ENCODE measurements around the gene TMIGD1. TPM values are rescaled to one million over a fixed set of nuclear protein-coding genes. Genes with fewer than 3 reads are reported as not detected.
"Not testable (repeated sequence)": the region's sequence is repeated elsewhere in the genome, so short reads cannot be mapped to it uniquely, and the experiment has no call there.

TMIGD1 gene
- total RNA-seq, 1 donor from 2014 or later: not detected

DNA sequence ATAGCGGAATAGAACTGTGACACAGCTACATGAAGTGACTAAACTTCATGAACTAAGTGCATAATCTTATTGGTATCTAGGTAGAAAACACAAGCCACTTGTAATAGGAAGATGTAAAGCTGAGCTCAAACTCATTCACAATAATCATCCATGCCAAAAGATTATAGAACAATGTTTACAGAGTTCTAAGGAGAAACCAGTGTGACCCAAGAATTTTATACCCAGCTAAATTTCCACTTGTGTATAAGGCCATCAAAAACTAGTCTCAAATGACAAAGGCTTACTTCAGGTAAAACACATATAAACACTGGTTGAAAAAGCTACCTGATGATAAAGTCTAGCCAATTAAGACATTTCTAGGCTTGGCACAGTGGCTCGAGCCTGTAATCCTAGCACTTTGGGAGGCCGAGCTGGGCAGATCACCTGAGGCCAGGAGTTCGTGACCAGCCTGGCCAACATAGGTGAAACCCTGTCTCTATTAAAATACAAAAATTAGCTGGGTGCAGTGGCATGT, 28.0 kb upstream of the TMIGD1 start:
- ATAC-seq: no peak
- intact Hi-C loops (cut with micrococcal nuclease): no loop called here
- DNase-seq: no peak

DNA sequence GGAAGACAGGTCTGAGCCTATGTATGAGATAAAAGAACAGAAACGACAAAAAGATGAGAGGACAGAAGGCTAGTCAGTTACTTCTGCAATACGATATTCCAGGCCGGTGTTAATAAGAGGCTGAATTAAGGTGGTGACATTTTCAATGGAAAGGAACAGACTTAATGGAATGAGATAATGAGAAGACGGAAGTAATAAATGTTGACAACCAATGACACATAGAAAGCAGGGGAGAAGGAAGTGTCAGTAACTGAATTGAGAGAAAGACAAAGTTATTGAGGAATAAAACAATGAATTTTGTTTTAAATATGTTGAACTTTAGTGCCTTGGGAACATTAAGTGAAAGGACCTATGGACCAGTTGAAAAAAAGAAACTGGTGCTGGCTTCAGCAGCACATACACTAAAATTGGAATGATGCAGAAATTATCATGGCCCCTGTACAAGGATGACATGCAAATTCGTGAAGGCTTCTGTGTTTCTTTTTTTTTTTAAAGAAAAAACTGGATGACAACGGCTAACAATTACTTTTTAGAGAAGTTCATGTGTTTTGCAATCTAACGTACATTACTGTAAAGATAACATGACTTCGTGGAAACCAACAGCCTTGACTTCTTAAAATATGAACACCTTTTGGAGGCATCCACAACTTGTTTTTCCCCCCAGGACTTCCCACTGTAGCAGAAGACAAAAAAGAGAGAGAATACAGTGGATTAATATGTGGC, 26.4 kb upstream of the TMIGD1 start:
- DNase-seq: no peak
- intact Hi-C loops (cut with micrococcal nuclease): no loop called here
- ATAC-seq: no peak

- ATAC-seq (no peak), DNase-seq (no peak)
- intact Hi-C loops (cut with micrococcal nuclease): no loop called here
Measured at GRCh38 chr17:30358055-30358760, 24.4 kb upstream of the TMIGD1 start.

GRCh38 chr17:30357476-30357875, 23.6 kb upstream of the TMIGD1 start:
- intact Hi-C loops (cut with micrococcal nuclease): no loop called here
- DNase-seq: no peak
- ATAC-seq: no peak

GRCh38 chr17:30354701-30355100, 20.8 kb upstream of the TMIGD1 start:
- intact Hi-C loops (cut with micrococcal nuclease): no loop called here
- no peak for DNase-seq
- ATAC-seq: no peak

GRCh38 chr17:30352240-30352814, 18.5 kb upstream of the TMIGD1 start:
- intact Hi-C loops (cut with micrococcal nuclease): no loop called here
- DNase-seq (no peak), ATAC-seq (no peak)

GRCh38 chr17:30351735-30352134, 17.9 kb upstream of the TMIGD1 start:
- ATAC-seq (no peak), DNase-seq (no peak)
- intact Hi-C loops (cut with micrococcal nuclease): no loop called here

DNA sequence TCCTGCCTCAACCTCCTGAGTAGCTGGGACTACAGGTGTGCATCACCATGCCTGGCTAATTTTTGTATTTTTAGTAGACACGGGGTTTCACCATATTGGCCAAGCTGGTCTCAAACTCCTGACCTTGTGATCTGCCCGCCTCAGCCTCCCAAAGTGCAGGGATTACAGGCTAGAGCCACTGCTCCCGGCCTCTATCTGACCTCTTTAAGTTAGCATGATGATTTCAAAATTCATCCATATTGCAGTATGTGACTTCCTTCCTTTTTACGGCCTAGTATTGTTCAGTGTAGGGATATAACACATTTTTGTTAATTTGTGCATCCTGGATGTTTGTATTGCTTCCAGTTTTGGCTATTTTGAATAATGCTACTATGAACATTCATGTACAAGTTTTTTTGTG, 17.4 kb upstream of the TMIGD1 start:
- DNase-seq; ATAC-seq; intact Hi-C loops (cut with micrococcal nuclease): not testable (repeated sequence)

DNA sequence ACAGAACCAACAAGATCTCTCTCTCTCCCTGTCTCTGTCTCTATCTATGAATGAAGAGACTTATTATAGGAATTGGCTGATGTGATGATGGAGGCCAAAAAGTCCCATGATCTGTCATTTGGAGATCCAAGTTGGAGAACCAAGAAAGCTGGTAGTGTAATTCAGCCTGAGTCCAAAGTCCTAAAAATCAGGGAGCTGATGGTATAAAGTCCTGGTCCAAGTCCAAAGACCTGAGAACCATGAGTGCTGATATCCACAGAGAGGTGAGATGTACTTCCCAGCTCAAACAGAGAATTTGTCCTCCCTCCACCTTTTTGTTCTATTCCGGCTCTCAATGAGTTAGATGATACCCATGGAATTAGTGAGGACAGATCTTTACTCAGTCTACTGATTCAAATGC, 15.4 kb upstream of the TMIGD1 start:
- intact Hi-C loops (cut with micrococcal nuclease): loop anchor here (10.0 kb wide), 1 partner anchor 76 kb away; no protein-coding TSS in a partner anchor
- DNase-seq (no peak), ATAC-seq (no peak)

DNA sequence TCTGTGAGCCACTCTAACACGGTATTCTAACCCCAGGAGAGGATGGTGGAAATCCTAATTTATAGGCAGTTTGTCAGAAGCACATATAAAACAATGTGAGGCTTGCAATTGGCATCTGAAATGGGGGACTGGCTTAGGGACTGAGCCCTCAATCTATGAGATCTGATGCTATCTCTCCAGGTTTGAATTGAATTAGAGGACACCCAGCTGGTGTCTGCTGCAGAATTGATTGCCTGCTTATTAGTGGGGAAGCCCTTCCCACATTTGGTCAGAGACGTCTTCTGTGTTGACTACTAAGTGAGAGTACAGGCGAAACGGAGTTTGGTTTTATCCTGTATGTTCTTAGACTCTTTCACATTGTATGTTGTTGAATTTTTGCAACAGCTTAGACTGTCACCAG, 13.6 kb upstream of the TMIGD1 start:
- intact Hi-C loops (cut with micrococcal nuclease): loop anchor here (10.0 kb wide), 1 partner anchor 77 kb away; no protein-coding TSS in a partner anchor
- no peak for DNase-seq
- ATAC-seq: no peak

DNA sequence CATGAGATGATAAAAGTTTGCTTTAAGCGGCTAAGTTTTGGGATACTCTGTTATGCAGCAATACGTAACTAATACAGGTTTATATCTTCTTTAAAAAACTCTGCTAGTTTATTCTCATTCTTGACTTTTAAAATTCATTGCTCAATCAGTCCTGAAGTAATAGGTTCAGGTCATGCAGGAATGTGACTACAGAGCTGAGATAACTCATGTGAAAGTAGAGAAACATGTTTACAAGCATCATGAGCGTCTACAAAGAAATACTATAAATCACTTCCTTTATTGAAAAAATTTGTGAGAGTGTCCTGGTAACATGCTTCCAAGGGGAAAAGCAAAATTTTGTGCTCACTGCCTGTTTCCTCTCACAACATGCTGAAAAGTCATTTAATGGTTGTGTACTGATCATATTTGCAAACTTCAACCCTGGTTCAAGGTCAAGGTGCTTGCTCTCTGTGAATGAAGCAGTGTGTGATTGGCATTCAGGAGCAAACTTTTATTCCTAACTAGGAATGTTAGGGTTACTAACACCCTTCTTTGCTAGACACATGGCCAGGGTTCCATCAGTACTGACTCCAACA, 12.5 kb upstream of the TMIGD1 start:
- ATAC-seq (no peak), DNase-seq (no peak)
- intact Hi-C loops (cut with micrococcal nuclease): loop anchor here (10.0 kb wide), 1 partner anchor 78 kb away; no protein-coding TSS in a partner anchor

- ATAC-seq: no peak
- intact Hi-C loops (cut with micrococcal nuclease): loop anchor here (10.0 kb wide), 1 partner anchor 79 kb away; no protein-coding TSS in a partner anchor
- no peak for DNase-seq
Measured at GRCh38 chr17:30345527-30346075, 11.7 kb upstream of the TMIGD1 start.

- DNase-seq (no peak), ATAC-seq (no peak)
- intact Hi-C loops (cut with micrococcal nuclease): loop anchor here (10.0 kb wide), 1 partner anchor 80 kb away; no protein-coding TSS in a partner anchor
Measured at GRCh38 chr17:30345089-30345433, 11.2 kb upstream of the TMIGD1 start.

DNA sequence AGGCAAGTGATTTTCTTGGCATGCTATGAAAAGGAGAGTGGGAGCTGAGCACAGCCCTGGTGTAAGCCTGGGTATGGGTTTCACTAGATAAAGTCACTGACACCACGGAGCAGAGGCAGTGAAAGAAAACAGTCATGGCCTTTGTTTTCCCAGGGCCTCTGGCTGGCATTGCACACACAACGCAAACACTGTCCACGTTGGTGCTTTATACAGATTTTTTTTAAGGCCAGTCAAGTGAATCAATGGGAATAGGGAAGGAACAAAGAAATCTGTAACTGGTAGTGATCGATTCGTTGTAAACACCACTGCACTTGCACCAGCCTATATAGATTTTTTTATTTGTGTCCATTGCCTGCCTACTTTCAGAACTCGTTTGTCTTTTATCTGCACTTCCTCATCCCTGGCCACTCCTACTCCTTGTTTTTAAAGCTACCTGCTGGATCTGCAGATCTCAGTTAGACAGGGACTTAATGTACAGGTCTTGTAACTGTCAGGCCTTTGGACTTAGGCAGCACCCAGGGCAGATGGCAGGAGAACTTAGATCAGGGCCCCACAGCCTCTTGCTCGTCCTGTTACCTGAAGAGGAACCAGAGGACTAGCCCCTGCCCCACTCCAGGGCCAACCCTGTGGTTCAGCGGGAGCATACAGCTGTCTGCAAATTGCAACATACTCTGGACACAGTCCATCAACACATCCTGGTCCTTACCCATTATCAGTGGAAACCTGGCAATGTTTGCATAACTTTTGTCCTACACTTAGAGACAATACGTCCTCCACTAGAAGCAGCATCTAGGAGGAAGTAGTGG, 10.6 kb upstream of the TMIGD1 start:
- ATAC-seq (peak; percentile 91), DNase-seq (peak; percentile 67)
- intact Hi-C loops (cut with micrococcal nuclease): loop anchor here (10.0 kb wide), 1 partner anchor 80 kb away; no protein-coding TSS in a partner anchor

GRCh38 chr17:30343796-30344195, 9.9 kb upstream of the TMIGD1 start:
- ATAC-seq (no peak), DNase-seq (no peak)
- intact Hi-C loops (cut with micrococcal nuclease): loop anchor here (10.0 kb wide), 1 partner anchor 81 kb away; no protein-coding TSS in a partner anchor

GRCh38 chr17:30343244-30343643, 9.4 kb upstream of the TMIGD1 start:
- intact Hi-C loops (cut with micrococcal nuclease): loop anchor here (10.0 kb wide), 1 partner anchor 82 kb away; no protein-coding TSS in a partner anchor
- ATAC-seq, DNase-seq: not testable (repeated sequence)

GRCh38 chr17:30341703-30342249, 7.9 kb upstream of the TMIGD1 start:
- intact Hi-C loops (cut with micrococcal nuclease): loop anchor here (10.0 kb wide), 1 partner anchor 83 kb away; no protein-coding TSS in a partner anchor
- ATAC-seq: no peak
- DNase-seq: no peak

DNA sequence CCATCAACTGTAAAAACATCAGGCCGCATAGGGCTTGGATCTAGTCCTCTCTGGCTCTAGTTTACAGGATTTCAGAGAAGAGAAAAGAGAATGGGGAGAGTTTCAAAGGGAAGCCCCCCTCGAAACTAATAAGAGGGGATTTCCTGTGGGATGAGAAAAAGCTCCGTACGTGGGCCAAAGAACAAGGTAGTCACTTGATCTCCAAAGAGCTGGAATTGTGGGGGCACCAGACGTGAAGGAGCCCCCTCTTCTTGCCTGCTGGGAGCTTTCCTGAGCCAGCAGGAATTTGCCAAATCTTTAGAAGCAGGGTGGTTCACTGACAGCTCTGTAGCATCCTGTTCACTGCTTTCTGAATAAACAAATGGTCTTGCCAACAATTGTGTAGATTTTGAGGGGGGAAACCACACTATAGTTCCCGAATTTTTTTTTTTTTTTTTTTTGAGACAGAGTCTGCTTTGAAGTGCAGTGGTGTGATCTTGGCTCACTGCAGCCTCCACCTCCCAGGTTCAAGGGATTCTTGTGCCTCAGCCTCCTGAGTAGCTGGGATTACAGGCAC, 7.0 kb upstream of the TMIGD1 start:
- intact Hi-C loops (cut with micrococcal nuclease): loop anchor here (10.0 kb wide), 1 partner anchor 84 kb away; no protein-coding TSS in a partner anchor
- no peak for DNase-seq
- peak; percentile 5 for ATAC-seq

All from left ventricle myocardium superior (tissue), 1 donor.